H9 (cell line): Measurements from ENCODE around the gene NECTIN4. TPM values are rescaled to one million over a fixed set of nuclear protein-coding genes. Genes with fewer than 3 reads are reported as not detected.

Experiments used
- DNase-seq: peaks from one replicate; pipeline ENCODE4 v3.0.0-alpha.2; 2017
- H2AFZ ChIP-seq: one replicate; pipeline ENCODE4 v1.6.1; 2013; ENCODE audit warnings: mild to moderate bottlenecking, low read length, control low read depth, moderate library complexity
- H2AK5ac ChIP-seq: 2 replicates; pipeline ENCODE4 v1.6.1; 2013; ENCODE audit warnings: low read length, control low read depth, mixed read lengths; ENCODE audit not compliant: insufficient read length
- H2BK120ac ChIP-seq: one replicate; pipeline ENCODE4 v1.6.1; 2013; ENCODE audit warnings: low read depth, mild to moderate bottlenecking, low read length, control low read depth, inconsistent platforms; ENCODE audit not compliant: poor library complexity, severe bottlenecking
- H2BK12ac ChIP-seq: 2 replicates; pipeline ENCODE4 v1.6.1; 2013; ENCODE audit warnings: low read length, control low read depth, mixed read lengths, low read depth; ENCODE audit not compliant: insufficient read length
- H2BK15ac ChIP-seq: 2 replicates; pipeline ENCODE4 v1.6.1; 2013; ENCODE audit warnings: low read depth, low read length, control low read depth
- H2BK20ac ChIP-seq: one replicate; pipeline ENCODE4 v1.6.1; 2013; ENCODE audit warnings: low read depth, mild to moderate bottlenecking, low read length, control low read depth, inconsistent platforms; ENCODE audit not compliant: poor library complexity, severe bottlenecking
- H2BK5ac ChIP-seq: 2 replicates; pipeline ENCODE4 v1.6.1; 2013; ENCODE audit warnings: low read length, control low read depth, mixed read lengths; ENCODE audit not compliant: insufficient read length
- H3K14ac ChIP-seq: 2 replicates; pipeline ENCODE4 v1.6.1; 2013; ENCODE audit warnings: low read length, control low read depth; ENCODE audit not compliant: insufficient read depth
- H3K18ac ChIP-seq: 2 replicates; pipeline ENCODE4 v1.6.1; 2013; ENCODE audit warnings: low read depth, mild to moderate bottlenecking, mixed read lengths, low read length, control low read depth; ENCODE audit not compliant: insufficient read length
- H3K23ac ChIP-seq: 2 replicates; pipeline ENCODE4 v1.6.1; 2013; ENCODE audit warnings: low read length, control low read depth, mixed read lengths, low read depth; ENCODE audit not compliant: insufficient read length
- H3K23me2 ChIP-seq: 2 replicates; pipeline ENCODE4 v1.6.1; 2013; ENCODE audit warnings: low read depth, mild to moderate bottlenecking, mixed read lengths, low read length, control low read depth; ENCODE audit not compliant: insufficient read length, poor library complexity, severe bottlenecking
- H3K27ac ChIP-seq: 2 replicates; pipeline ENCODE4 v1.5.1; 2013; ENCODE audit warnings: low read length, control low read depth, mixed read lengths, low read depth; ENCODE audit not compliant: insufficient read length
- H3K27me3 ChIP-seq: 2 replicates; pipeline ENCODE4 v1.6.1; 2013; ENCODE audit warnings: low read length, control low read depth, inconsistent platforms; ENCODE audit not compliant: insufficient read depth
- H3K4ac ChIP-seq: 2 replicates; pipeline ENCODE4 v1.6.1; 2013; ENCODE audit warnings: low read depth, mild to moderate bottlenecking, control low read depth, inconsistent platforms, low read length, moderate library complexity
- H3K4me1 ChIP-seq: 2 replicates; pipeline ENCODE4 v1.6.1; 2013; ENCODE audit warnings: low read length, control low read depth, inconsistent platforms; ENCODE audit not compliant: insufficient read depth
- H3K4me2 ChIP-seq: 2 replicates; pipeline ENCODE4 v1.6.1; 2013; ENCODE audit warnings: low read length, control low read depth, mixed read lengths; ENCODE audit not compliant: insufficient read length, insufficient read depth
- H3K56ac ChIP-seq: 2 replicates; pipeline ENCODE4 v1.6.1; 2013; ENCODE audit warnings: low read depth, mild to moderate bottlenecking, mixed read lengths, low read length, control low read depth; ENCODE audit not compliant: insufficient read length
- H3K79me1 ChIP-seq: 2 replicates; pipeline ENCODE4 v1.6.1; 2013; ENCODE audit warnings: low read depth, mild to moderate bottlenecking, moderate library complexity, low read length, control low read depth, inconsistent platforms; ENCODE audit not compliant: insufficient read depth, poor library complexity, severe bottlenecking
- H3K79me2 ChIP-seq: 2 replicates; pipeline ENCODE4 v1.6.1; 2013; ENCODE audit warnings: low read length, control low read depth, inconsistent platforms; ENCODE audit not compliant: insufficient read depth
- H3K9ac ChIP-seq: 2 replicates; pipeline ENCODE4 v1.6.1; 2013; ENCODE audit warnings: low read length, control low read depth, mixed read lengths; ENCODE audit not compliant: insufficient read length; ENCODE audit errors: extremely low read depth
- H3K9me3 ChIP-seq: one replicate; pipeline ENCODE4 v1.6.1; 2013; ENCODE audit warnings: low read depth, low read length, inconsistent platforms; ENCODE audit not compliant: control insufficient read depth
- H3T11ph ChIP-seq: one replicate; pipeline ENCODE4 v1.6.1; 2013; ENCODE audit warnings: mild to moderate bottlenecking, low read length, control low read depth, inconsistent platforms
- H4K20me1 ChIP-seq: one replicate; pipeline ENCODE4 v1.6.1; 2013; ENCODE audit not compliant: control insufficient read depth, insufficient read length, insufficient read depth
- H4K5ac ChIP-seq: 2 replicates; pipeline ENCODE4 v1.6.1; 2013; ENCODE audit warnings: low read depth, mild to moderate bottlenecking, mixed read lengths, low read length, control low read depth; ENCODE audit not compliant: insufficient read length
- H4K8ac ChIP-seq: replicated peaks from 2 replicates; pipeline ENCODE4 v1.6.1; 2013; ENCODE audit warnings: low read length, control low read depth, mixed read lengths, low read depth; ENCODE audit not compliant: insufficient read length
- H4K91ac ChIP-seq: 2 replicates; pipeline ENCODE4 v1.6.1; 2013; ENCODE audit warnings: low read depth, mild to moderate bottlenecking, moderate library complexity, mixed read lengths, low read length, control low read depth; ENCODE audit not compliant: insufficient read length
- H3K27ac Mint-ChIP-seq, 3 experiments: 2 replicates in 2 of 3; 3 replicates in 1 of 3; pipeline ENCODE4 v1.8.0; 2020 to 2021; ENCODE audit warnings: mixed read lengths in 3 of 3, mild to moderate bottlenecking in 1 of 3, moderate library complexity in 1 of 3
- H3K27me3 Mint-ChIP-seq: 2 replicates; pipeline ENCODE4 v1.8.0; 2021; ENCODE audit warnings: low read depth, mild to moderate bottlenecking, moderate library complexity, mixed read lengths
- H3K36me3 Mint-ChIP-seq, 3 experiments: 2 replicates in 2 of 3; 3 replicates in 1 of 3; pipeline ENCODE4 v1.8.0; 2020 to 2021; ENCODE audit warnings: low read depth in 3 of 3, mixed read lengths in 3 of 3; ENCODE audit not compliant: insufficient read depth in 1 of 3
- H3K4me1 Mint-ChIP-seq, 2 experiments: 2 replicates each; pipeline ENCODE4 v1.8.0; 2020; ENCODE audit warnings: mixed read lengths in 2 of 2
- H3K4me3 Mint-ChIP-seq, 2 experiments: 2 replicates in 1 of 2; 3 replicates in 1 of 2; pipeline ENCODE4 v1.8.0; 2020 to 2021; ENCODE audit warnings: mild to moderate bottlenecking in 2 of 2, mixed read lengths in 2 of 2, moderate library complexity in 1 of 2
- H3K9me3 Mint-ChIP-seq, 2 experiments: 2 replicates in 1 of 2; 3 replicates in 1 of 2; pipeline ENCODE4 v1.8.0; 2020; ENCODE audit warnings: mild to moderate bottlenecking in 2 of 2, mixed read lengths in 2 of 2, moderate library complexity in 1 of 2
- WGBS: extraction: QIAGEN DNeasy Blood & Tissue Kit; methylation state at CpG from one replicate; pipeline ENCODE4 v1.1.7; 2013; ENCODE audit warnings: missing lambda C conversion rate, low lambda C conversion rate, mixed read lengths; ENCODE audit not compliant: insufficient read length; ENCODE audit errors: extremely low coverage; 5-methylcytosine and 5-hydroxymethylcytosine counted together
- total RNA-seq: library from RNA; stranded (reverse); gene quantifications from 2 replicates; pipeline ENCODE4 v1.2.1, GENCODE V29; 2021
- TF ChIP-seq, protein P1 (sequence below): fragments of 200-600 bp; sonication (generic); conservative IDR thresholded peaks from 3 replicates; pipeline ENCODE4 v1.8.0; 2021; ENCODE audit warnings: antibody characterized with exemption, mild to moderate bottlenecking

Gene NECTIN4
- total RNA-seq, 1 experiment from 2014 or later: 0.33 TPM

DNA sequence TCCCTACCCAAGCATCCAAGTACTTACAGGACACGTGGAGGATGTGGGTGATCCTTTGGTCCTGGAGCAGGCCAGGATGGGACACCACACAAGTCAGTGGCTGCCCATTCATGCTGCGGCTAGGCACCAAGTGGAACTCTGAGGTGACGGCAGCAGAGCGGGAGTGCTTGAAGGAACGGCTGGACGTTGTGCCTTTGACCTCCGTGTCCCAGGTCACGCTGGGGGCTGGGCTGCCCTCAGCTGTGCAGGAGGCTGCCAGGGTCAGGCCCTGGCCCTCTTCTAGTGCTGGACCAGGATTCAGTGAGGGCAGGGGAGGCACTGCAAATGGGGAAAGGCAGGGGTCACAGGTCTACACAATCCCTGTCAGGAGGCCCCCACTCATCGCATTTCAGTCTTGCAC, 11.9 kb downstream of the NECTIN4 start:
- H3K4me3 Mint-ChIP-seq: no peak overlapping the region
- no peak for DNase-seq
- no peaks in the 10 kb centered on the region for H3K36me3 Mint-ChIP-seq
- Histone ChIP-seq H3K4ac (no peak overlapping the region), H2AK5ac (no peak overlapping the region), H2BK5ac (no peak overlapping the region), H2BK120ac (no peak overlapping the region), H3K9ac (no peak overlapping the region), H3K23ac (no peak overlapping the region), H3K79me2 (no peaks in the 10 kb centered on the region), H3K79me1 (no peaks in the 10 kb centered on the region), H4K91ac (no peak overlapping the region), H3K27me3 (no peaks in the 10 kb centered on the region), H3K4me2 (no peak overlapping the region), H4K20me1 (no peaks in the 10 kb centered on the region), H3K14ac (no peak overlapping the region; the same call in 1 of the 2 replicates), H3K4me1 (no peaks in the 10 kb centered on the region), H3K18ac (no peak overlapping the region), H2BK15ac (no peak overlapping the region), H2AFZ (no peak overlapping the region), H4K8ac (no peak overlapping the region), H2BK12ac (no peak overlapping the region), H3K23me2 (no peaks in the 10 kb centered on the region), H3K56ac (no peak overlapping the region), H4K5ac (no peak overlapping the region), H2BK20ac (no peak overlapping the region), H3T11ph (no peak overlapping the region), H3K9me3 (no peaks in the 10 kb centered on the region), H3K27ac (no peak overlapping the region)
- H3K9me3 Mint-ChIP-seq: no peaks in the 10 kb centered on the region; a peak in 1 of 5 replicates
- TF ChIP-seq, protein P1, sequence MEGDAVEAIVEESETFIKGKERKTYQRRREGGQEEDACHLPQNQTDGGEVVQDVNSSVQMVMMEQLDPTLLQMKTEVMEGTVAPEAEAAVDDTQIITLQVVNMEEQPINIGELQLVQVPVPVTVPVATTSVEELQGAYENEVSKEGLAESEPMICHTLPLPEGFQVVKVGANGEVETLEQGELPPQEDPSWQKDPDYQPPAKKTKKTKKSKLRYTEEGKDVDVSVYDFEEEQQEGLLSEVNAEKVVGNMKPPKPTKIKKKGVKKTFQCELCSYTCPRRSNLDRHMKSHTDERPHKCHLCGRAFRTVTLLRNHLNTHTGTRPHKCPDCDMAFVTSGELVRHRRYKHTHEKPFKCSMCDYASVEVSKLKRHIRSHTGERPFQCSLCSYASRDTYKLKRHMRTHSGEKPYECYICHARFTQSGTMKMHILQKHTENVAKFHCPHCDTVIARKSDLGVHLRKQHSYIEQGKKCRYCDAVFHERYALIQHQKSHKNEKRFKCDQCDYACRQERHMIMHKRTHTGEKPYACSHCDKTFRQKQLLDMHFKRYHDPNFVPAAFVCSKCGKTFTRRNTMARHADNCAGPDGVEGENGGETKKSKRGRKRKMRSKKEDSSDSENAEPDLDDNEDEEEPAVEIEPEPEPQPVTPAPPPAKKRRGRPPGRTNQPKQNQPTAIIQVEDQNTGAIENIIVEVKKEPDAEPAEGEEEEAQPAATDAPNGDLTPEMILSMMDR: no peak
- peaks cover 16 to 20% of the 10 kb centered on the region in 2 experiments for H3K4me1 Mint-ChIP-seq
- no peaks in the 10 kb centered on the region; the same call in none of the 2 replicates for H3K27me3 Mint-ChIP-seq
- no peak overlapping the region for H3K27ac Mint-ChIP-seq
- no CpG with 5 or more reads among the region's 9 CpGs for WGBS
